Neural cell (in vitro differentiated cells): ENCODE results near the gene P3H2. TPM values are rescaled to one million over a fixed set of nuclear protein-coding genes. Genes with fewer than 3 reads are reported as not detected.

Experiments used
- H2AFZ ChIP-seq: fragments of 200-600, 300-800 bp; sonication (generic), shearing (Covaris generic); 2 replicates; pipeline ENCODE4 v1.6.0; 2014; ENCODE audit warnings: low read depth, mild to moderate bottlenecking, antibody characterized with exemption, low read length, moderate library complexity
- H3F3A ChIP-seq: fragments of 200-600 bp; shearing (Covaris generic); 2 replicates; pipeline ENCODE4 v1.6.1; 2016; ENCODE audit warnings: mild to moderate bottlenecking, moderate library complexity, mixed read lengths, antibody characterized with exemption, low read length; ENCODE audit not compliant: insufficient read depth, poor library complexity, severe bottlenecking
- H3K27ac ChIP-seq: fragments of 200-600, 300-800 bp; sonication (generic), shearing (Covaris generic); 2 replicates; pipeline ENCODE4 v1.5.1; 2014; ENCODE audit warnings: mild to moderate bottlenecking, low read length, moderate library complexity
- H3K27me3 ChIP-seq: fragments of 300-800, 200-600 bp; sonication (generic), shearing (Covaris generic); 2 replicates; pipeline ENCODE4 v1.6.0; 2014; ENCODE audit warnings: mild to moderate bottlenecking, low read depth, low read length, moderate library complexity; ENCODE audit not compliant: insufficient read depth
- H3K36me3 ChIP-seq: fragments of 300-800, 200-600 bp; sonication (generic), shearing (Covaris generic); 2 replicates; pipeline ENCODE4 v1.5.1; 2014; ENCODE audit warnings: mild to moderate bottlenecking, antibody characterized with exemption, low read length, moderate library complexity; ENCODE audit not compliant: insufficient read depth
- H3K4me2 ChIP-seq: fragments of 300-800, 200-600 bp; sonication (generic), shearing (Covaris generic); 2 replicates; pipeline ENCODE4 v1.6.0; 2014; ENCODE audit warnings: mild to moderate bottlenecking, low read length
- H3K4me3 ChIP-seq: fragments of 300-800, 200-600 bp; sonication (generic), shearing (Covaris generic); 2 replicates; pipeline ENCODE4 v1.5.1; 2014; ENCODE audit warnings: mild to moderate bottlenecking, low read length, moderate library complexity
- H3K79me2 ChIP-seq: fragments of 200-600 bp; shearing (Covaris generic); replicated peaks from 2 replicates; pipeline ENCODE4 v1.6.0; 2014; ENCODE audit warnings: mild to moderate bottlenecking, low read length, moderate library complexity; ENCODE audit not compliant: insufficient read depth
- H3K9ac ChIP-seq: fragments of 300-800, 200-600 bp; sonication (generic), shearing (Covaris generic); 2 replicates; pipeline ENCODE4 v1.6.1; 2016; ENCODE audit warnings: mild to moderate bottlenecking, low read length, mixed read lengths
- H3K9me2 ChIP-seq: fragments of 200-600 bp; shearing (Covaris generic); 2 replicates; pipeline ENCODE4 v1.6.1; 2016; ENCODE audit warnings: mild to moderate bottlenecking, low read length, mixed read lengths; ENCODE audit not compliant: insufficient read depth
- H3K9me3 ChIP-seq: fragments of 200-600, 300-800 bp; sonication (generic), shearing (Covaris generic); 2 replicates; pipeline ENCODE4 v1.6.1; 2016; ENCODE audit warnings: mild to moderate bottlenecking, mixed run types, low read length, moderate library complexity, mixed read lengths
- H4K20me1 ChIP-seq: fragments of 200-600 bp; shearing (Covaris generic); 2 replicates; pipeline ENCODE4 v1.6.1; 2016; ENCODE audit warnings: mild to moderate bottlenecking, mixed run types; ENCODE audit not compliant: insufficient read depth
- CTCF ChIP-seq: fragments of 450-650 bp; IDR thresholded peaks from 2 replicates; pipeline ENCODE4 v1.5.1; 2014; ENCODE audit warnings: antibody characterized with exemption, mild to moderate bottlenecking, moderate library complexity; ENCODE audit not compliant: poor library complexity, severe bottlenecking
- EP300 ChIP-seq: fragments of 450-650 bp; conservative IDR thresholded peaks from 2 replicates; pipeline ENCODE4 v1.6.1; 2014; ENCODE audit warnings: antibody characterized with exemption, mild to moderate bottlenecking, moderate library complexity; ENCODE audit not compliant: poor library complexity, severe bottlenecking
- EZH2 ChIP-seq: fragments of 200-600, 300-800 bp; shearing (Covaris generic), sonication (generic); IDR thresholded peaks from 2 replicates; pipeline ENCODE4 v1.6.1; 2014; ENCODE audit warnings: antibody characterized with exemption, low read length, borderline replicate concordance, mild to moderate bottlenecking; ENCODE audit not compliant: insufficient read depth, poor library complexity, severe bottlenecking
- MXI1 ChIP-seq: fragments of 450-650 bp; conservative IDR thresholded peaks from 2 replicates; pipeline ENCODE4 v1.6.1; 2014; ENCODE audit warnings: antibody characterized with exemption, mild to moderate bottlenecking; ENCODE audit not compliant: poor library complexity, severe bottlenecking
- POLR2AphosphoS5 ChIP-seq: IDR thresholded peaks from 2 replicates; pipeline ENCODE4 v1.6.1; 2012
- RAD21 ChIP-seq: fragments of 450-650 bp; conservative IDR thresholded peaks from 2 replicates; pipeline ENCODE4 v1.6.1; 2014; ENCODE audit warnings: antibody characterized with exemption, mild to moderate bottlenecking, moderate library complexity
- SMC3 ChIP-seq: fragments of 450-650 bp; conservative IDR thresholded peaks from 2 replicates; pipeline ENCODE4 v1.6.1; 2014; ENCODE audit warnings: antibody characterized with exemption, mild to moderate bottlenecking, moderate library complexity; ENCODE audit not compliant: poor library complexity
- TAF1 ChIP-seq: IDR thresholded peaks from 2 replicates; pipeline ENCODE4 v1.6.1; 2012; ENCODE audit warnings: low read depth
- polyA plus RNA-seq: library from polyadenylated mRNA; depleted of rRNA; stranded (reverse); fragments of >200 nt; gene quantifications from 2 replicates; pipeline ENCODE4 v1.2.3, GENCODE V29; 2014
- TF ChIP-seq, protein P1 (sequence below): IDR thresholded peaks from 2 replicates; pipeline ENCODE4 v1.6.1; 2012; ENCODE audit warnings: borderline replicate concordance

P3H2 gene
- polyA plus RNA-seq, 1 donor from 2014 or later, result 0.68 TPM

DNA sequence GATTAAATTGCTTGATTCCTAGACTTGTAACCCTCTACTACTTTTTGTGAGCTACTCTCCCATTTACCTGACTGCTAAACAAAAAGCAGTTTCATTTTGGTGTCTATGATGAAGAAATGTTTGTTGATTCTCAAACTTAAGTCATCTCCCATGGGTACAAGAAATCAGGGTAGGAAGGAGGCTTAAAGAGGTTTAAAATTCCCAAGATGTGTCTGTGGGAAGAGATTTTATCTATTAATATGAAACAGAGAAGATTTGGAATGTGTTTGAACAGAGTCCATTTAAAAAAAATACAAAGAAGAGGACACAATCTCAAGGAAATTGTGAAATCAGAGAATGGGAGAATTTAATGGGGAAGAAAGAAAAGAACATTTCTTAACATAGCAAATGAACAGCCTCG lies 14.8 kb downstream of the P3H2 start:
- Histone ChIP-seq H3K27me3 (no peaks in the 10 kb centered on the region), H3K27ac (no peak overlapping the region), H3F3A (no peaks in the 10 kb centered on the region), H3K4me2 (no peak overlapping the region), H3K9me2 (no peaks in the 10 kb centered on the region), H3K4me3 (no peak overlapping the region), H4K20me1 (no peaks in the 10 kb centered on the region), H2AFZ (no peak overlapping the region), H3K36me3 (no peaks in the 10 kb centered on the region), H3K9me3 (no peaks in the 10 kb centered on the region), H3K79me2 (no peaks in the 10 kb centered on the region), H3K9ac (no peak overlapping the region)
- TF ChIP-seq TAF1 (no peak), MXI1 (no peak), SMC3 (no peak), EZH2 (no peak), RAD21 (no peak), POLR2AphosphoS5 (no peak), CTCF (no peak), EP300 (no peak)
- TF ChIP-seq, protein P1, sequence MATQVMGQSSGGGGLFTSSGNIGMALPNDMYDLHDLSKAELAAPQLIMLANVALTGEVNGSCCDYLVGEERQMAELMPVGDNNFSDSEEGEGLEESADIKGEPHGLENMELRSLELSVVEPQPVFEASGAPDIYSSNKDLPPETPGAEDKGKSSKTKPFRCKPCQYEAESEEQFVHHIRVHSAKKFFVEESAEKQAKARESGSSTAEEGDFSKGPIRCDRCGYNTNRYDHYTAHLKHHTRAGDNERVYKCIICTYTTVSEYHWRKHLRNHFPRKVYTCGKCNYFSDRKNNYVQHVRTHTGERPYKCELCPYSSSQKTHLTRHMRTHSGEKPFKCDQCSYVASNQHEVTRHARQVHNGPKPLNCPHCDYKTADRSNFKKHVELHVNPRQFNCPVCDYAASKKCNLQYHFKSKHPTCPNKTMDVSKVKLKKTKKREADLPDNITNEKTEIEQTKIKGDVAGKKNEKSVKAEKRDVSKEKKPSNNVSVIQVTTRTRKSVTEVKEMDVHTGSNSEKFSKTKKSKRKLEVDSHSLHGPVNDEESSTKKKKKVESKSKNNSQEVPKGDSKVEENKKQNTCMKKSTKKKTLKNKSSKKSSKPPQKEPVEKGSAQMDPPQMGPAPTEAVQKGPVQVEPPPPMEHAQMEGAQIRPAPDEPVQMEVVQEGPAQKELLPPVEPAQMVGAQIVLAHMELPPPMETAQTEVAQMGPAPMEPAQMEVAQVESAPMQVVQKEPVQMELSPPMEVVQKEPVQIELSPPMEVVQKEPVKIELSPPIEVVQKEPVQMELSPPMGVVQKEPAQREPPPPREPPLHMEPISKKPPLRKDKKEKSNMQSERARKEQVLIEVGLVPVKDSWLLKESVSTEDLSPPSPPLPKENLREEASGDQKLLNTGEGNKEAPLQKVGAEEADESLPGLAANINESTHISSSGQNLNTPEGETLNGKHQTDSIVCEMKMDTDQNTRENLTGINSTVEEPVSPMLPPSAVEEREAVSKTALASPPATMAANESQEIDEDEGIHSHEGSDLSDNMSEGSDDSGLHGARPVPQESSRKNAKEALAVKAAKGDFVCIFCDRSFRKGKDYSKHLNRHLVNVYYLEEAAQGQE, result no peak

GRCh38 chr3:190101320-190102011 lies 19.2 kb downstream of the P3H2 start:
- Histone ChIP-seq H3K9me3 (no peaks in the 10 kb centered on the region), H2AFZ (no peak overlapping the region), H3K36me3 (no peaks in the 10 kb centered on the region), H3K27ac (no peak overlapping the region), H3K9ac (no peak overlapping the region), H3K79me2 (no peaks in the 10 kb centered on the region), H3K9me2 (no peaks in the 10 kb centered on the region), H4K20me1 (no peaks in the 10 kb centered on the region), H3F3A (no peaks in the 10 kb centered on the region), H3K4me3 (no peak overlapping the region), H3K27me3 (no peaks in the 10 kb centered on the region), H3K4me2 (no peak overlapping the region)
- TF ChIP-seq RAD21 (no peak), EP300 (no peak), EZH2 (no peak), CTCF (no peak), MXI1 (no peak), POLR2AphosphoS5 (no peak), SMC3 (no peak), TAF1 (no peak)
- TF ChIP-seq, protein P1, result no peak
